Measurements from ENCODE around the gene ELAVL2. TPM values are rescaled to one million over a fixed set of nuclear protein-coding genes. Genes with fewer than 3 reads are reported as not detected.

Gene ELAVL2
- polyA plus RNA-seq, 2 of the 4 experiments (the other 2 are of a cell fraction) = 0.03 to 0.13 TPM

- no peak overlapping the region for H3K4me3 ChIP-seq
- WGBS (ENCODE audit: missing lambda C conversion rate) = 6% methylated on average over 3 of the region's 3 CpGs
- no peak overlapping the region for H3K4me2 ChIP-seq
- ChIA-PET CTCF (interaction anchor here (0.7 kb wide), 1 partner anchor 406 kb away, joined by 3 read pairs; no protein-coding TSS in a partner anchor), POLR2A (no interaction called here)
- H3K4me1 ChIP-seq = no peaks in the 10 kb centered on the region
- TF ChIP-seq SMC3 (IDR thresholded peaks at IDR 0.05) (no peak), ZC3H11A (IDR thresholded peaks at IDR 0.05) (no peak), EHF (CRISPR knock-in tag; IDR thresholded peaks at IDR 0.05) (no peak), POLR2A (IDR thresholded peaks at IDR 0.05; ENCODE audit: low read length) (no peak), FOSB (CRISPR knock-in tag; IDR thresholded peaks at IDR 0.05) (no peak), TP53 (CRISPR knock-in tag; IDR thresholded peaks at IDR 0.05) (no peak), HDAC2 (IDR thresholded peaks at IDR 0.05) (no peak), EHMT2 (IDR thresholded peaks at IDR 0.05; ENCODE audit: low read depth) (no peak), RARB (CRISPR knock-in tag; IDR thresholded peaks at IDR 0.05) (no peak), ZFP36 (IDR thresholded peaks at IDR 0.05; ENCODE audit: borderline replicate concordance, partially characterized antibody) (no peak), HEYL (CRISPR knock-in tag; IDR thresholded peaks at IDR 0.05) (no peak), CHD4 (IDR thresholded peaks at IDR 0.05; ENCODE audit: borderline replicate concordance) (no peak), MAZ (IDR thresholded peaks at IDR 0.05; ENCODE audit: borderline replicate concordance, low read depth, low read length) (no peak), PBX3 (IDR thresholded peaks at IDR 0.05) (no peak), MYC (IDR thresholded peaks at IDR 0.05; ENCODE audit: borderline replicate concordance, low read length) (no peak)
- TF ChIP-seq, protein P1, sequence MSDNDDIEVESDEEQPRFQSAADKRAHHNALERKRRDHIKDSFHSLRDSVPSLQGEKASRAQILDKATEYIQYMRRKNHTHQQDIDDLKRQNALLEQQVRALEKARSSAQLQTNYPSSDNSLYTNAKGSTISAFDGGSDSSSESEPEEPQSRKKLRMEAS (IDR thresholded peaks at IDR 0.05) = no peak
- no peak for ATAC-seq
- no peak overlapping the region for H3K27ac ChIP-seq
- FAIRE-seq = no peak
- no peaks in the 10 kb centered on the region for H3K9me3 ChIP-seq
- DNase-seq (ENCODE audit: low read depth in 1 of 2, low spot score in 1 of 2) = no peak
These were observed 143.1 kb downstream of the ELAVL2 start for GRCh38 chr9:23682891-23683431.

DNA sequence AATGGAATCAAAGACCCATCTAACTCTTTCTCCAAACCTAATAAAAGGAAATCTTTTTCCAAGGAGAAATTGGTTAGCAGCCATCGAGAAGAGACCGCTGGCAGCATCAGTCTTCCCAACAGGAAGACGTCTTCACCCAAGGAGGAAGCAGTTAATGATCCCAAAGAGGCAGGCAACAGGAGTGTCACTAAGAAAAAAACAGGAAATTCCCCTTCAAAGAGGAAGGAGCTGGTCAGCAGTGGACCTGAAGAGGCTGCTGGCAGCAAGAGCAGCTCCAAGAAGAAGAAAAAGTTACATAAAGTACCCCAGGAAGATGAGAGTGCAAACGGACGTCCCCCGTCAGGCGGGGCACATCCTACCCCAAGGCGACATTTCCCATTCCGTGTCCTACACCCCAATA, 143.7 kb downstream of the ELAVL2 start:
- ATAC-seq = no peak
- CTCF ChIA-PET = no interaction called here
- no peak for FAIRE-seq

More for the DNA sequence above, 143.7 kb downstream of the ELAVL2 start:
- no peak overlapping the region for H3K4me3 ChIP-seq
- no peak for DNase-seq (ENCODE audit: low read depth in 1 of 2, low spot score in 1 of 2)
- TF ChIP-seq POLR2AphosphoS2 (conservative IDR thresholded peaks at IDR 0.05; ENCODE audit: low read length) = no peak
- TF ChIP-seq SMC3 (IDR thresholded peaks at IDR 0.05) = no peak
- no peak for TF ChIP-seq ZC3H11A (IDR thresholded peaks at IDR 0.05)
- TF ChIP-seq RARB (CRISPR knock-in tag; IDR thresholded peaks at IDR 0.05) = no peak
- no peak for TF ChIP-seq NPAS2 (CRISPR knock-in tag; IDR thresholded peaks at IDR 0.05; ENCODE audit: borderline replicate concordance)
- no peak for TF ChIP-seq FOSB (CRISPR knock-in tag; IDR thresholded peaks at IDR 0.05)
- TF ChIP-seq HDAC2 (IDR thresholded peaks at IDR 0.05) = no peak
- TF ChIP-seq, protein P2, sequence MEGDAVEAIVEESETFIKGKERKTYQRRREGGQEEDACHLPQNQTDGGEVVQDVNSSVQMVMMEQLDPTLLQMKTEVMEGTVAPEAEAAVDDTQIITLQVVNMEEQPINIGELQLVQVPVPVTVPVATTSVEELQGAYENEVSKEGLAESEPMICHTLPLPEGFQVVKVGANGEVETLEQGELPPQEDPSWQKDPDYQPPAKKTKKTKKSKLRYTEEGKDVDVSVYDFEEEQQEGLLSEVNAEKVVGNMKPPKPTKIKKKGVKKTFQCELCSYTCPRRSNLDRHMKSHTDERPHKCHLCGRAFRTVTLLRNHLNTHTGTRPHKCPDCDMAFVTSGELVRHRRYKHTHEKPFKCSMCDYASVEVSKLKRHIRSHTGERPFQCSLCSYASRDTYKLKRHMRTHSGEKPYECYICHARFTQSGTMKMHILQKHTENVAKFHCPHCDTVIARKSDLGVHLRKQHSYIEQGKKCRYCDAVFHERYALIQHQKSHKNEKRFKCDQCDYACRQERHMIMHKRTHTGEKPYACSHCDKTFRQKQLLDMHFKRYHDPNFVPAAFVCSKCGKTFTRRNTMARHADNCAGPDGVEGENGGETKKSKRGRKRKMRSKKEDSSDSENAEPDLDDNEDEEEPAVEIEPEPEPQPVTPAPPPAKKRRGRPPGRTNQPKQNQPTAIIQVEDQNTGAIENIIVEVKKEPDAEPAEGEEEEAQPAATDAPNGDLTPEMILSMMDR (IDR thresholded peaks at IDR 0.05) = no peak
- TF ChIP-seq HEYL (CRISPR knock-in tag; IDR thresholded peaks at IDR 0.05) = no peak
- TF ChIP-seq RAD21 (conservative IDR thresholded peaks at IDR 0.05 in 1 of 2, IDR thresholded peaks at IDR 0.05 in 1 of 2) = no peak
- TF ChIP-seq ZSCAN20 (CRISPR knock-in tag; IDR thresholded peaks at IDR 0.05) = no peak
- no peak for TF ChIP-seq PBX3 (IDR thresholded peaks at IDR 0.05)
- TF ChIP-seq EHMT2 (IDR thresholded peaks at IDR 0.05; ENCODE audit: low read depth) = no peak
- TF ChIP-seq KDM5A (IDR thresholded peaks at IDR 0.05) = no peak
- no peak for TF ChIP-seq ZNF302 (CRISPR knock-in tag; IDR thresholded peaks at IDR 0.05)
- no peak overlapping the region for H3K4me2 ChIP-seq
- H3K4me1 ChIP-seq = no peaks in the 10 kb centered on the region
- no peak overlapping the region for H3K27ac ChIP-seq
- 27% methylated on average over 9 of the region's 9 CpGs for WGBS (ENCODE audit: missing lambda C conversion rate)
- no peaks in the 10 kb centered on the region for H3K9me3 ChIP-seq
- POLR2A ChIA-PET = no interaction called here
